GM18511 (cell line): ENCODE data around the gene TMEM167B.
"Not testable (repeated sequence)": the region's sequence is repeated elsewhere in the genome, so short reads cannot be mapped to it uniquely, and the experiment has no call there.

Experiments
- ATAC-seq: cut with Tn5 transposase; IDR thresholded peaks from one replicate; pipeline ENCODE4 v1.9.1; 2021; ENCODE audit warnings: mild to moderate bottlenecking, moderate library complexity; ENCODE audit not compliant: unreplicated experiment

The TMEM167B gene

GRCh38 chr1:109112652-109113285, 22.2 kb downstream of the TMEM167B start:
- ATAC-seq: peak; percentile 72

- peak; percentile 59 for ATAC-seq
Observed at GRCh38 chr1:109113590-109114341, 23.2 kb downstream of the TMEM167B start, which contains the start of gene ELAPOR1. Gene ELAPOR1 (plus strand): TSS chr1:109114115. CDS start chr1:109114184, 69 bp downstream.

GRCh38 chr1:109114342-109114674, 23.7 kb downstream of the TMEM167B start:
- no peak for ATAC-seq

GRCh38 chr1:109115685-109116084, 25.1 kb downstream of the TMEM167B start:
- ATAC-seq: no peak

- no peak for ATAC-seq
Observed at GRCh38 chr1:109116286-109116685, 25.7 kb downstream of the TMEM167B start.

- ATAC-seq: no peak
Observed at GRCh38 chr1:109118089-109118488, 27.5 kb downstream of the TMEM167B start.

GRCh38 chr1:109120356-109120755, 29.8 kb downstream of the TMEM167B start:
- no peak for ATAC-seq

- ATAC-seq: no peak
Observed at GRCh38 chr1:109131059-109131458, 40.5 kb downstream of the TMEM167B start.

- no peak for ATAC-seq
Observed at GRCh38 chr1:109131800-109132199, 41.2 kb downstream of the TMEM167B start.

GRCh38 chr1:109133002-109133706, 42.6 kb downstream of the TMEM167B start:
- no peak for ATAC-seq

GRCh38 chr1:109133815-109134214, 43.3 kb downstream of the TMEM167B start:
- peak; percentile 78 for ATAC-seq

- peak; percentile 46 for ATAC-seq
Observed at GRCh38 chr1:109134423-109134822, 43.9 kb downstream of the TMEM167B start.

GRCh38 chr1:109135940-109136339, 45.4 kb downstream of the TMEM167B start:
- ATAC-seq: no peak

- ATAC-seq: no peak
Observed at GRCh38 chr1:109136766-109137165, 46.2 kb downstream of the TMEM167B start.

- ATAC-seq: no peak
Observed at GRCh38 chr1:109137958-109138357, 47.4 kb downstream of the TMEM167B start.

GRCh38 chr1:109138358-109138757, 47.8 kb downstream of the TMEM167B start:
- no peak for ATAC-seq

- no peak for ATAC-seq
Observed at GRCh38 chr1:109140392-109140791, 49.8 kb downstream of the TMEM167B start.

GRCh38 chr1:109142260-109142659, 51.7 kb downstream of the TMEM167B start:
- no peak for ATAC-seq

- ATAC-seq: not testable (repeated sequence)
Observed at GRCh38 chr1:109142725-109143124, 52.2 kb downstream of the TMEM167B start.
